GM23248 (cell line): ENCODE measurements around the gene OR5H2.

ENCODE experiments used
- EZH2 ChIP-seq: fragments of 200-600 bp; sonication (generic); IDR thresholded peaks from 2 replicates; pipeline ENCODE4 v1.6.1; 2018; ENCODE audit warnings: antibody characterized with exemption, mild to moderate bottlenecking; ENCODE audit not compliant: insufficient read depth, poor library complexity, severe bottlenecking
- EZH2phosphoT487 ChIP-seq: fragments of 200-600 bp; sonication (generic); IDR thresholded peaks from 2 replicates; pipeline ENCODE4 v1.6.1; 2018; ENCODE audit warnings: antibody characterized with exemption, moderate library complexity, mild to moderate bottlenecking, low read depth; ENCODE audit not compliant: insufficient read depth

GRCh38 chr3:98243843-98244242 is 38.5 kb upstream of the OR5H2 start:
- TF ChIP-seq EZH2 = no peak
- TF ChIP-seq EZH2phosphoT487 = no peak
